ENCODE results near the gene SFT2D3.

SFT2D3 gene

DNA sequence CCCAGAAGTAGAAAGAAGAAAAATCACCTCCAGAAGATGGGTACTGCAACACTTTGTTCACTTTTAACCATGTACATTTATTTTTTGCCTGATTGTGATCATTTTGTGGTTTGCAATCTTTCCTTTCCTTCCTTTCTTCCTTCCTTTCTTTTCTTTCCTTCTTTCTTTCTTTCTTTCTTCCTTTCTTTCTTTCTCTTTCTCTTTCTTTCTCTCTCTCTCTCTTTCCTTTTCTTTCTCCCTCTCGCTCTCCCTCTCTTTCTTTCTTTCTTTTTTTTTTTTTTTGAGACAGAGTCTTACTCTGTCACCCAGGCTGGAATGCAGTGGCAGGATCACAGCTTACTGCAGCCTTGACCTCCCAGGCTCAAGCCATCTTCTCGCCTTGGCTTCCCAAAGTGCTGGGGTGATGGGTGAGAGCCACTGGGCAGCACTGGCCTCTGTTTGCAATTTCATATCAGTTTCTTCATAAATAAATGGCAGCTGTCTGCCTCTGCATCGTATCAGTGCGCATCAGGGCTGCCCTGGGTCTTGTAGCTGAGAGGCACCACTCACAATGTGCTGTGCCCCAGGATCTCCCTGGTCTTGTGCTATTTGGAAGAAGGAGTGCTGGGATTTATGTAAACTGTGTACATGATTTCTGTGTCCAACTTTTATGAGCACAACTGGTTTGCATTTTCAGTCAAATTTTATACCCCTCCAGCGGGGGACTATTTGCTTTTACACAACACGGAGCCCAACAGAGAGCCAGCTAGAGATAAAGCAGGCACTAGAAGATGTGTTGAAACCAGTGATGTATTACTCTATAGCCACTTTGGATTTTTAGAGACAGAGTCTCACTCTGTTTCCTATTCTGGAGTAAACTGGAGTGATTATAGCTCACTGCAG, 19.1 kb upstream of the SFT2D3 start:
- no peak for DNase-seq (ENCODE audit: low read depth)

DNA sequence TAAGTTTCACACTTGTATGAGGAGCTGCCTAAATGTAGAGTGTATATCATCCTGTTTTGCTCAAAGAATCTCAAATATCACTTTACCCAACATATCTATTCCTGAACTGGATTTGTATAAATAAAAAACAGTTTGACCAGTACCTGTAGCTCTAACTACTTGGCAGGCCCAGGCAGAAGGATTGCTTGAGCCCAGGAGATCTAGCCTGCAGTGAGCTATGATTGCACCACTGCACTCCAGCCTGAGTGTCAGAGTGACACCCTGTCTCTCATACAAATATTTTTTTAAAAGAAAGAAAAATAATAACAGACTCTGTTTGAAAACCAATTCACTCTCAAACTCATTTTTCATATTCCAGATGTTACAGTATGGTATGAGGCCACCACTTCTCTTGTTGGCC, 18.2 kb upstream of the SFT2D3 start:
- DNase-seq (ENCODE audit: low read depth), result no peak

DNA sequence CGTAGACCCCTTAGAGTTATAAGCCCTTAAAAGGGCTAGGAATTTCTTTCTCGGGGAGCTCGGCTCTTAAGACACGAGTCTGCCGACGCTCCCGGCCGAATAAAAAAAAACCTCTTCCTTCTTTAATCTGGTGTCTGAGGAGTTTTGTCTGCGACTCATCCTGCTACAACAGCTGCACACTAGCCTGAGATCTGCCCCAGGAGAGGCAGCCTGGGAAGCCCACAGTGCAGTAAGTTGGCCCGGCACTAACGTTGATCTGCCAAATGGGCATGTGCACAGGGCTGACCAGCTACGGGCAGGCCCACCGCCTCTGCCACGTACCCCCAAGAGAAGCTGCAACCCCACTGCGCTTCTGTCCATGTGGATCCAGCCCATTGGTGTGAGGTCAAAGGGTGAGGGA, 17.5 kb upstream of the SFT2D3 start:
- no peak for DNase-seq (ENCODE audit: low read depth)

DNA sequence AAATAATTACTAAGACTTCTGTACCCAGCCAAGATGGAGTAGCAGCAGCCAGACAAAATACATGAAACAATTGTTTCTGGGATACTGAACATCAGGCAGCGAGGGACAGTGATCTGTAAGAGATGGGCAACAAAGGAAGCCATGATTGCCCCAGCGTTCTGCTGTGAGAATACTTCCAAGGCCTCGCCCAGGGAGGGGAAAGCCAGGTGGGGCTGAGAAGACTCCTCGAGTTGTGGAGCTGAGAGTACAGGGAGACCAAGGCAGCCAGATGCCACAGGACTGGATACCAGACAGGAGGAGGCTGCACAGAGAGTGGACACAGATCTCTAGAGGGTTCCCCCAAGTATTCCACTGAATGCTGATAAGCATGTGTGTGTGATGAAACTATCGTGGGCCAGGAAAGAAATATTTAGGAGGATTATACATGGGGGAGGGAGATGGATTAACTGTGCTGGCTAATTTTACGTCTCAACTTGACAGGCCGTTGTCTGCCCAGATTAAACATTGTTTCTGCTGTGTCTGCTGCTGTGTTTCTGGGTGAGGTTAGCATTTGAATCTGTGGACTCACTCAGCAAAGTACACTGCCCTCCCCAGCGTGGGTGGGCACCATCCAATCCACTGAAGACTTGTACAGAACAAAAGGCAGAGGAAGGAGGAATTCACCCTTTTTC, 15.8 kb upstream of the SFT2D3 start:
- no peak for DNase-seq (ENCODE audit: low read depth)

DNA sequence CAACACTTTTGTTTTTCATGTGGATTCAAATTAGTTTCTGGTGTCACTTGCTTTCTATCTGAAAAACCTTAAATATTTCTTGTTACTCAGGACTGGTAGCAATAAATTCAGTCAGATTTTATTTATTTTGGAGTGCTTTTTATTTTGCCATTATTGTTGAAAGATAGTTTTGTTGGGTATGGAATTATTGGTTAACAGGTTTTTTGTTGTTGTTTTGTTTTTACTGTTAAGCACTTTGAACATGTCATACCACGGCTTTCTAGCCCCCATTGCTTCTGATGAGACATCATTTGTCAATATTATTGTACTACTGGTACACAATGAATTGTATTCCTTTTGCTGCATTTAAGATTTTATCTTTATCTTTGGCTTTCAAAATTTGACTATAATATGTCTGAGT, 12.9 kb upstream of the SFT2D3 start:
- no peak for DNase-seq (ENCODE audit: low read depth)

DNA sequence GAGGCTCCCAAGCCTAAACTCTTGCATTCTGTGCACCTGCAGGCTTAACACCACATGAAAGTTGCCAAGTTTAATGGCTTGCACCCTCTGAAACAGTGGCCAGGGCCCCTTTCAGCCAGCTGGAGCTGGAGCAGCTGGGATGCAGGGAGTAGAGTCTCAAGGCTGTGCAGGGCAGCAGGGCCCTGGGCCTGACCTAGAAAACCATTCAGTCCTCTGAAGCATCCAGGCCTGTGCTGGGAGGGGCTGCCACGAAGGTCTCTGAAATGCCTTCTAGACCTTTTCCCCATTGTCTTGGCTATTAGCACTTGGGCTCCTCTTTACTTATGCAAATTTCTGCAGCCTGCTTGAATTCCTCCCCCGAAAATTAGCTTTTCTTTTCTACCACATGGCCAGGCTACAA, 10.6 kb upstream of the SFT2D3 start:
- DNase-seq (ENCODE audit: low read depth), result no peak

DNA sequence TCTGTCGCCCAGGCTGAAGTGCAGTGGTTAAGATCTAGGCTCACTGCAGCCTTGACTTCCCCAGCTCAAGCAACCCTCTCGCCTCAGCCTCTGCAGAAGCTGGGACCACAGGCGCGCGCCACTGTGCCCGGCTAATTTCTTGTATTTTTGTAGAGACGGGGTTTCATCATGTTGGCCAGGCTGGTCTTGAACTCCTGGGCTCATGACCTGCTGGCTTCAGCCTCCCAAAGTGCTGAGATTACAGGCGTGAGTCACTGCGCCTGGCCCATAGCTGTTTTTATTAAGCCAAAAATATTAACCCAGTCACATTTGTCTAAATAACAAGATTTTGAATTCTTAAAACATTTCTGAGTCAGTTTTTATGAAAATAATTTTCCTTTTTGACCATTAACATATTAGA, 6.3 kb upstream of the SFT2D3 start:
- no peak for DNase-seq (ENCODE audit: low read depth)

DNA sequence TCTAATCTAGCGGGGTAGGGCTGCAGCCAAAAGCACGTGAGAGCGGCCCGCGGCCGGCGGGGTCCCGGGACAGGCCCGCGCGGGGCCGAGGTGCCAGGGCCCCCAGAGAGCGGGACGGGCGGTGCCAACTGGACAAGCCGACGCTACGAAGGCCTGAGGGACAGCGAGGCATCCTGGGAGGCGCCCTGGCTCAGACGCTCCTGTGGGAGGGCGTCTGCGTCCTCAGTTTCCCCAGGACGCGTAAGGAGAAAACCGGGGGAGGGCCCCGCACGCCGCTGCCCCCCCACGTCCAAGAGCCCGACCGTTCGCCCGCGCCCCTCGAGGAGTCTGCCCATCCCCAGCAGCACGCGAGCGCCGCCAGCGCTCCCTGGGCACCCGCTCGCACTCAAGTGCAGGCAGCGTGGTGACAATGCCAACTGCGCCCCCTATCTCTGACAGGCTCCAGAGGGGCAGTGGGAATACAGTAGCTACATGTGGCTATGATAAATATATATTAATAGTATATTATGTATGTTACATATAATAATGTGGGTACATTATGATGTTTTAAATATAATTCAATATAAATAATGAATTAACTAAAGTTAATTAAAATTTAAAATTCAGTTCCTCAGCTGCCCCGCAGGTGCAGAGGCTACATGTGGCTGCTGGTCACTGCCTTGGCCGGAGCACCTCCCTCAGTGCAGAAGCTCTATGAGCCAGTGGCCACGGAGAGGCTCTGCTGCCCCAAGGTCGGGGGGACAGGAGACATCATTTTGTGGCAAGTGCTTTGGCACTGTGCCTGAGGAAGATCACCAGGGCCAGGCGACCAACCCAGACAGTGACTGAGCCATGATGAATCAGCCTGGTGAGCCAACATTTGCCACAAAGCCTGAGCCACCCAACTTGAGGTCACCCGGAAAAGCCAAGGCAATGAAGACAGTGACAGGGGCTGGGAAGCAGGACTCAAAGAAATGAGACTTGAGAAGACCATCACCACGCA, 5.5 kb upstream of the SFT2D3 start:
- DNase-seq (ENCODE audit: low read depth), result no peak

DNA sequence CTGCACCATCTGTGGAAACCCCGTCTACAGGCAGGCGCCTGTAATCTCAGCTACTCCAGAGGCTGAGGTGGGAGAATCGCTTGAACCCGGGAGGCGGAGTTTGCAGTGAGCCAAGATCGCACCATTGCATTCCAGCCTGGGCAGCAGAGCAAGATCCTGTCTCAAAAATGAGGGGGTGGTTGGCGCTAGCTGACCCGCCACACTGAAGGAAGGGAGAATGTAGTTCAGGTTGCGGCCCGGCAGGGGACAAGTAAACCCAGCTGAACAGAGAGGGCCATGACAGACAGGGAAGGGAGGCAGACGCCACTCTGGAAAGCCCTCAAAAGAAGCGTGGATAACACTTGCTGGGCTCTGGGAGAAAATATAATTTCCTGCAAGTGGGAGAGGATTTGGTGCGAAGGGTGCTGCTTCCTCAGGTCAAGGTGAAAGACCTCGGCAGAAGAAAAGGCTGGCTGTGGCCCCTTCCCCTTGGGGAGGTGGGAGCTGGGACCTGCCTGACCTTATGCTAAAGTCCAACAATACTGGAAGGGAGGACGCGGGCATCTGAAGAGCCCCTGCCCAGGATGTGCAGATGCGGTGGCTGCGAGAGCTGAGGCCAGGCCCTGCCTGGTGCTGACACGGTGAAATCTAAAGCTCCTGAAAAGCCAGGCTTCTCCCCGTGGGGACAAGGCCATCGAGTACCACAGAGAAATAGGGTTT, 3.7 kb upstream of the SFT2D3 start:
- DNase-seq (ENCODE audit: low read depth), result no peak

DNA sequence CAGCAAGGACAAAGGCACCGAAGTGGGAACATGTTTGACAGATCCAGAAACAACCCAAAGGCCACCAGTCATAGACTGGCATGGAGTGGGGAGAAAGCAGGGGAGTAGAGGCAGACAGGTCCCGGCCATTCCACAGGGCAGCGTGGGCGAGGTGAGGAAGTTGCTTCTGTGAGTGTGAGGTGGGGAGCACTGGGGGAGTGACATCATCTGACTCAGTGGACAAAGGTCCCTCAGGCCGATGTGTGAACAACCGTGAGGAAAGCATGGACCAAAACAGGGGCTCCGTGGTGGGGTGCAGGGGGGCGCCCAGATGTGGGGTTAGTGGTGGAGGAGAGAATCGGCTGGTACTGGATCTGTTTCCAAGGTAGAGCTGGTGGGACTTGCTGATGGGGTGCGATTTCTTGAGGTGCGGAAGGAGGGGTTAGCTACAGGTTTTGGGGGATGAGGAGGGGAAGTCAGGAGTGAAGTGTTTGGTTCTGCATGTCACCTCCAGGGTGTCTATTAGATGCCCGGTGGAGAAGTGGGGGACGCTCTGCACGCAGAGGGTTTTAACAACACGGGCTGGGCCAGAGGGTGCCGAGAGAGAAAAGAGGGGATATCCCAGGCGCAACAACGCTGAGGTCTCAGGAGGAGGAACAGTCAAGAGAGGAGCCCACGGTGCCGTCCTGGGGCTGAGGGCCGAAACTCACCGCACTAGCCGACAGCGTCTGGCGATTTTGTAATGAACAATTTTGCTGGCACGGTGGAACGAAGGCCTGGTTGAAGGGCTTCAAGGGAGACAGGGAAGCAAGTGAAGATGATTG, 2.5 kb upstream of the SFT2D3 start:
- no peak for DNase-seq (ENCODE audit: low read depth)

DNA sequence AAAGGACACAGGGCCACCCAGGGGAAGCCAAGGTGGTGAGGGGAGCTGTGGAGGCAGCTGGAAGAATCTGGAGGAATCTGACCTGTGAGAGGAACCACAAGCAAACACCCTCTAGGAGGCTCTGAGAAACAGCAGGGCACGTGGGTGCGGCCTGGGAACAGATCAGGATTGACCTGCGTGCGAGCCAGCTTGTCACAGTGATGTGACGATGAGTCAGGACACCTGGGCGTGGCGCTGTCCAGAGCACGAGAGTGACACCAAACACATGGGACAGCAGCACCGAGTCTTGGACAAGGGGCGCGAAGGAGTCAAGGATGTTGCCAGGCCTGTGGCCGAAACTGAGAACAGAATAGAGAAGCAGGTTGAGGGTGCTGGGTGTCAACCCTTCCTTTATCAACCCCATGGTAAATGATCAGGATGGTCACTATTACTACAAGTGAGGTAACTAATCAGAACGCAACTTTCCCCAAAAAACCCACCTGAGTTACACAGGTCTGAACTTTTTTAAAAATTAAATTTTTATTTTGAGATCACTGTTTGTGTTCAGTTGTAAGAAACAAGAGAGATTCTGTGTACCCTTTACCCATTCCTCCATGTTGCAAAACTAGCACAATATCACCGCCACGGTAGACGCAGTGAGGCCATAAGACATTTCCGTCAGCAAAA, 637 bp upstream of the SFT2D3 start:
- no peak for DNase-seq (ENCODE audit: low read depth)

DNA sequence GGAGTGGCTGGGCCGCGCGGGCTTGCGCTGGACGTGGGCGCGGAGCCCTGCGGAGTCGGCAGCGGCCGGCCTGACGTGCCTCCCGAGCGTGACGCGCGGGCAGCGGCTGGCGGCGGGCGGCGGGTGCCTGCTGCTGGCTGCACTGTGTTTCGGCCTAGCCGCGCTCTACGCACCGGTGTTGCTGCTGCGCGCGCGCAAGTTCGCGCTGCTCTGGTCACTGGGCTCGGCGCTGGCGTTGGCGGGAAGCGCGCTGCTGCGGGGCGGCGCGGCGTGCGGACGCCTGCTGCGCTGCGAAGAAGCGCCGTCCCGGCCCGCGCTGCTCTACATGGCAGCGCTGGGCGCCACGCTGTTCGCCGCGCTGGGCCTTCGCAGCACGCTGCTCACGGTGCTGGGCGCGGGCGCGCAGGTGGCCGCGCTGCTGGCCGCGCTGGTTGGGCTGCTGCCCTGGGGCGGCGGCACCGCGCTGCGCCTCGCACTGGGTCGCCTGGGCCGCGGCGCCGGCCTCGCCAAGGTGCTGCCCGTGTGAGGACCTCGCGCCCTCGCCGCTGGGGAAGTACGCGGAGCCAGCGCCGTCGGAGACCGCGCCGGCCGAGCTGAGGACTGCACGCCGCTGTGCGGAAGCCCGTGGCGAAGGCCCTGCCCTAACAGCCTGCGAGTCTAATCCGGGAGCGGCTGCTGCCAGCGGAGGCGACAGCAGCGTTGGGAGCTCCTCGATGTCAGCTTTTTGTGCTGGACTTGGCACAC, 526 bp downstream of the SFT2D3 start:
- no peak for DNase-seq (ENCODE audit: low read depth)

DNA sequence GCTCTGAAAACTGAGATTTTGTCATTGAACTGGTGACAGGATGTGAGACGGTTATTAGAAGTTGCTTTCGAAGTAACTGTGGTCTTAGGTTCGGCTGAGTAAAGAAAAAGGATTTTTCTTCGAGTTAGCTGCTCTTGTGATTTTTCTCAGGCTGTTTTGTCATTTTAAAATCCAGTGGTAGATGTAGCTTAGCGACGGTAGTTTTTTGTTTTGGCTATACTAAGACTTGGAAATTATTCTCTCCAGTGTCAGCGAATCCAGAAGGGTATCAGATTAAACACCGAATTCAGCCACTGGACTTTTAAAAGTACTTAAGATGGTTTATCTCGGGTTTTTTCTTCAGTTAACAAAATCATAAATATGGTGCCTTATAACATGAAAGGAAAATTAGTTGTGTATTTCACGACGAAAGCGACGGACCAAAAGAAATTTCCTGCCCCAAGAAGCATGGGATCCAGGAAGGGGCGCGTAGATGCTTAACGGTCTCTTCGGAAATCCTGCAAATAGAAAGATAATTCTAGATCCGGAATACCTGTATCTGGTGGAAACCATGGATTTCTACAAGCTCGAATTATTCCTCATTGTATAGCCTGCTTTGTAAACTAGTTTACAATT, 1.2 kb downstream of the SFT2D3 start:
- DNase-seq (ENCODE audit: low read depth), result no peak

DNA sequence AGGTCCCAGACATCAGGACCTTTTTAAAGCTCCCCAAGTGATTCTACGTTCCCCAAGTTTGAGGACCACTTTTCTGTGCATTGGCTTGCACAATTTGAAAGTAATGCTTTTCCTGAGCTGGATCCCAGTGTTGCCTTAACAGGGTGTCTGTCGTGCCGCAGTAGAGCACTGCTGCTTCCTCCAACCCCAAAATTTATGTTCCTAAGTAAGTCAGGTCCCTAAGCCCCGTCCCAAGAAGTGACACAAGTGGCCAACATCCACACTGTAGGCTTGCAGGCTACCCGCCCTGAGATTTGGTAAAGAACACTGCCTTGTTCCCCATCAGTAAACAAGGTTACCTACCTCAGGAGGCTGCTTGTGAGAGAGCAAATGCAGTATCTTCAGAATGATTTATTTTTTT, 2.0 kb downstream of the SFT2D3 start:
- DNase-seq (ENCODE audit: low read depth), result no peak

DNA sequence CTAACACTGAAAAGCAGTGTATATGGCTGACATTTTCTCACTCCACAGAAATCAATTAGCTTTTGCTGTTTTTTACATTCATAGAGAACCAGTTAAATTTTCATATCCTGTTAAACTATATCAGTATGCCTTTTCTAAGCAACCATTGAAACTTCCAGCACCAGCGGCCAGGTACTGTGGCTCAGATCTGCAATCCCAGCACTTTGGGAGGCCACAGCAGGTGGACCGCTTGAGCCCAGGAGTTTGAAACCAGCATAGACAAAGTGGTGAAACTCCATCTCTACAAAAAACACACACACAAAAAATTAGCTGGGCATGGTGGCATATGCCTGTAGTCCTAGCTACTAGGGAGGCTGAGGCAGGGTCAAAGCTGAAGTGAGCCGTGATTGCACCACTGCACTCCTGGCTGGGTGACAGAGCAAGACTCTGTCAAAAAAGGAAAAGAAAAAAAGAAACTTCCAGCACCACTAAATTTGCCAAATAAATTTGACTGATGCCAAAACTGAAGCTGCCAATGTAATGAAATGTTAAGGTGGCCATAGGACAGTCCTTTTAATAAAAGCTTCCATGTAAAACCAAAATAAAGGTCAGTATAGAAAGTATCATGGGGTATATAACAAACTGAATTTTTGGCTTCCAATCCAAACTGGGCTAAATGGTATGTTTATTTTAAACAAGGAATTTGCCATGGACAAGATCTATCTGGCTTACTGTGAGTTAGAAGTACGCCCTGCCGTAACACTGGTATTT, 3.5 kb downstream of the SFT2D3 start:
- no peak for DNase-seq (ENCODE audit: low read depth)

DNA sequence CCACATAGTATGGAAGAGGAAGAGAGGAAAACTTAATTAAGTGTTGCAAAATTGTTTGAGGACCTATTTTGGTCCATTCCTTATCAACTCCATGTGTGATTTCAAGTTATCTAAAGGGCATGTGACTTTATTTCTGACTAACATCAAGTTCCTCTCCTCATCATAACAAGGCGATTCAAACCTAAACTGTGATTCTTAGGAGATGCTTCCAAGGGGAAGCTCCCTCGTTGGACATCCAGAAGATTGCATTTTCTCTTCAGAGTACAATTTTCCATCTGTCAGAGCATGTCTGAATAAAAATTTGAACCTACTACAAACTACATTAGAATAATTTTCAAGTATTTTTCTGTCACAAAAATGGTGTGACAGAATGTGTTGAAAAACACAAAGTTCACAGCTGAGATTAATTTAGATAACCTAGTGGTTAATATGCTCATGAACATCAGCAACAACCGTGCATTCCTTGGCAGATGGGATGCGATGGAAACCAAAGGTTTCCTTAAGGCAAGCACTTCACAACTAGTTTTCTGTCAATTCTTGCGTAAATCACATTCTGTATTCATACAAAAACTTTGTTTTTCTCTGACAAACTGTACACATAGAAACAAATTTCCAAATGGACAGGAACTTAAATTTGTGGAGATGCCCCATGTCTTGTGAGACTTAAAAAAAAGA, 4.2 kb downstream of the SFT2D3 start:
- no peak for DNase-seq (ENCODE audit: low read depth)

DNA sequence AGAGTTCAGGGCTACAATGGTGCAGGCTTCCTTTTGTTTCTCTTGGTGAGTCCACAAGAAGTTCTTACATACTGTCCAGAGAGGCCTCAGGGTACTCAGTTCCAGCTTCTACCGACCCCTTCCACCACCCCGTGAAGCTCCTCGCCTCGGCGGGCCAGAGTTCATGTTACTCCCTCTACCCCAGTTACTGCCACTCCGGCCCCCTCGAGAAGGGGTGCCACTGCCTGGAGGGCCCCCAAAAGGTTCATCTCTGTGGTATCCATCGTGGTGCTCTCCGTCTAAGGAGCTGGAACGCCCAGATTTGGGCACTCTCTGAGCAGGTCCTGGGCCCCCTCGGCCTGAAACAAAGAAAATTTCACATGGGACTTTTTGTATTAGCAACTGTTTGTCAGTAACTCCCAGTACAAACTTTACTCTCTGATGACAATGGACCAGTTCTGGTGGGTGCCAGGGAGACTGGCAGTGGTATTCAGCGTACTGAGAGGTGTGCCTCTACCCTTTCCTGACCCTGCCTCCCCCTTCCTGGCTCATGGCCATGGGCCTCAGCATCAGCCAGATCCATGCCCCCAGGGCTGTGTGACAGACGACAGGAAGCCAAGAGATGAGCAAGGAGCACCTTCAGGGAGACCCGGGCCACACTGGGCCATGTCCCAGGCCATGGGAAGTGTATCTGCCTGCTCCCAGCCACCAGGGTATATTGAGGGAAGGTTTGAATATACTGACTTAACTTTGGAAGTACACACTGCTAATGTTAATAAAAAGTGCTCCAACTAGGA, 5.1 kb downstream of the SFT2D3 start:
- no peak for DNase-seq (ENCODE audit: low read depth)
